Liver (tissue), 9 donors: ENCODE data around the gene CPLANE2. TPM values are rescaled to one million over a fixed set of nuclear protein-coding genes. Genes with fewer than 3 reads are reported as not detected.
"Not testable (repeated sequence)": the region's sequence is repeated elsewhere in the genome, so short reads cannot be mapped to it uniquely, and the experiment has no call there.

Experiments
- DNase-seq: peaks from one replicate; pipeline ENCODE4 v3.0.0-alpha.2; 2017; ENCODE audit warnings: low spot score
- H3K27ac ChIP-seq, 2 donors: one replicate each; pipeline ENCODE4 v1.7.0; 2013; ENCODE audit warnings: inconsistent platforms in 2 of 2, low read length in 2 of 2, control low read depth in 1 of 2, low read depth in 1 of 2, mild to moderate bottlenecking in 1 of 2
- H3K27me3 ChIP-seq, 4 donors: one replicate each; pipeline versions ENCODE4 v1.6.1 to v1.7.0; 2013; ENCODE audit warnings: low read length in 3 of 4, inconsistent platforms in 1 of 4, mild to moderate bottlenecking in 1 of 4, moderate library complexity in 1 of 4; ENCODE audit not compliant: control insufficient read depth in 4 of 4, insufficient read depth in 4 of 4
- H3K36me3 ChIP-seq, 4 donors: one replicate each; pipeline versions ENCODE4 v1.6.1 to v1.7.0; 2013; ENCODE audit warnings: low read length in 3 of 4, mild to moderate bottlenecking in 3 of 4, low read depth in 1 of 4, moderate library complexity in 1 of 4; ENCODE audit not compliant: control insufficient read depth in 4 of 4, insufficient read depth in 3 of 4
- H3K4me1 ChIP-seq, 4 donors: one replicate each; pipeline versions ENCODE4 v1.6.1 to v1.7.0; 2013; ENCODE audit warnings: low read length in 3 of 4, mild to moderate bottlenecking in 3 of 4, moderate library complexity in 1 of 4; ENCODE audit not compliant: control insufficient read depth in 4 of 4, insufficient read depth in 4 of 4
- H3K4me3 ChIP-seq, 3 donors: one replicate each; pipeline versions ENCODE4 v1.6.1 to v1.7.0; 2013; ENCODE audit warnings: low read length in 3 of 3, control low read depth in 1 of 3, low read depth in 1 of 3, mild to moderate bottlenecking in 1 of 3
- H3K9ac ChIP-seq, 2 donors: one replicate each; pipeline ENCODE4 v1.7.0; 2013; ENCODE audit warnings: low read length in 2 of 2, mild to moderate bottlenecking in 2 of 2, moderate library complexity in 2 of 2, control low read depth in 1 of 2, low read depth in 1 of 2
- H3K9me3 ChIP-seq, 4 donors: one replicate each; pipeline versions ENCODE4 v1.6.1 to v1.7.0; 2013; ENCODE audit warnings: low read length in 3 of 4; ENCODE audit not compliant: control insufficient read depth in 4 of 4
- EGR1 ChIP-seq, 2 donors: IDR thresholded peaks; 2 replicates each; pipeline ENCODE4 v1.6.1; 2016 to 2018; ENCODE audit warnings: antibody characterized with exemption in 2 of 2, low read depth in 2 of 2
- FOXA1 ChIP-seq: IDR thresholded peaks from 2 replicates; pipeline ENCODE4 v1.6.1; 2016; ENCODE audit warnings: antibody characterized with exemption
- FOXA2 ChIP-seq: IDR thresholded peaks from 2 replicates; pipeline ENCODE4 v1.6.1; 2016; ENCODE audit warnings: antibody characterized with exemption
- GABPA ChIP-seq, 2 donors: IDR thresholded peaks in 1 of 2; conservative IDR thresholded peaks in 1 of 2; 2 replicates each; pipeline ENCODE4 v1.6.1; 2016; ENCODE audit warnings: antibody characterized with exemption in 2 of 2, mild to moderate bottlenecking in 1 of 2, moderate library complexity in 1 of 2
- HNF4A ChIP-seq, 2 donors: conservative IDR thresholded peaks; 2 replicates each; pipeline ENCODE4 v1.6.1; 2016; ENCODE audit warnings: antibody characterized with exemption in 2 of 2, mild to moderate bottlenecking in 2 of 2
- HNF4G ChIP-seq: IDR thresholded peaks from 2 replicates; pipeline ENCODE4 v1.6.1; 2016; ENCODE audit warnings: antibody characterized with exemption
- JUND ChIP-seq, 2 donors: IDR thresholded peaks; 2 replicates each; pipeline ENCODE4 v1.6.1; 2016; ENCODE audit warnings: antibody characterized with exemption in 2 of 2
- NR2F2 ChIP-seq: IDR thresholded peaks from 2 replicates; pipeline ENCODE4 v1.6.1; 2016; ENCODE audit warnings: antibody characterized with exemption
- RAD21 ChIP-seq, 2 donors: IDR thresholded peaks; 2 replicates each; pipeline ENCODE4 v1.6.1; 2016; ENCODE audit warnings: antibody characterized with exemption in 2 of 2, mild to moderate bottlenecking in 2 of 2
- RXRA ChIP-seq, 2 donors: IDR thresholded peaks; 2 replicates each; pipeline ENCODE4 v1.6.1; 2017 to 2018; ENCODE audit warnings: antibody characterized with exemption in 2 of 2, mild to moderate bottlenecking in 1 of 2
- SP1 ChIP-seq: IDR thresholded peaks from 2 replicates; pipeline ENCODE4 v1.6.1; 2018; ENCODE audit warnings: antibody characterized with exemption, mild to moderate bottlenecking
- TAF1 ChIP-seq: conservative IDR thresholded peaks from 2 replicates; pipeline ENCODE4 v1.6.1; 2016; ENCODE audit warnings: antibody characterized with exemption, mild to moderate bottlenecking
- YY1 ChIP-seq: IDR thresholded peaks from 2 replicates; pipeline ENCODE4 v1.6.1; 2016; ENCODE audit warnings: antibody characterized with exemption, mild to moderate bottlenecking
- WGBS: extraction: QIAGEN DNeasy Blood & Tissue Kit; methylation state at CpG from one replicate; pipeline ENCODE4 v1.1.7; 2013; 5-methylcytosine and 5-hydroxymethylcytosine counted together
- polyA plus RNA-seq, 2 donors: library from polyadenylated mRNA; stranded (reverse) in 1 of 2; unstranded in 1 of 2; fragments of 200-250 nt in 1 of 2; fragments of >200 nt in 1 of 2; fragmentation: Nextera tagmentation in 1 of 2; extraction: Ambion mirVana in 1 of 2; gene quantifications; one replicate each; pipeline versions ENCODE4 v1.2.1 to v1.2.3, GENCODE V29; 2013 to 2015
- total RNA-seq, 2 donors: library from RNA; depleted of rRNA; stranded (reverse); fragments of >200 nt; gene quantifications; one replicate each; pipeline ENCODE4 v1.2.3, GENCODE V29; 2014
- TF ChIP-seq, protein P1 (sequence below): IDR thresholded peaks from 2 replicates; pipeline ENCODE4 v1.6.1; 2016; ENCODE audit warnings: antibody characterized with exemption
- TF ChIP-seq, protein P2 (sequence below): fragments of 150-350 bp; IDR thresholded peaks from 2 replicates; pipeline ENCODE4 v1.5.1; 2017; ENCODE audit warnings: improper control_type of control experiment, low read depth, low read length; ENCODE audit not compliant: missing input control
- TF ChIP-seq, protein P3 (sequence below): IDR thresholded peaks from 2 replicates; pipeline ENCODE4 v1.6.1; 2016; ENCODE audit warnings: antibody characterized with exemption, mild to moderate bottlenecking
- TF ChIP-seq, protein P4 (sequence below): IDR thresholded peaks from 2 replicates; pipeline ENCODE4 v1.6.1; 2016; ENCODE audit warnings: antibody characterized with exemption
- TF ChIP-seq, protein P5 (sequence below): IDR thresholded peaks from 2 replicates; pipeline ENCODE4 v1.6.1; 2016; ENCODE audit warnings: antibody characterized with exemption
- donor health status: healthy.
- donor health status: healthy.
- donor health status: healthy.
- donor health status: healthy.
- donor health status: healthy.

CPLANE2 gene
- total and polyA plus RNA-seq, 4 donors = 0.96 to 2.7 (median 2.5) TPM

DNA sequence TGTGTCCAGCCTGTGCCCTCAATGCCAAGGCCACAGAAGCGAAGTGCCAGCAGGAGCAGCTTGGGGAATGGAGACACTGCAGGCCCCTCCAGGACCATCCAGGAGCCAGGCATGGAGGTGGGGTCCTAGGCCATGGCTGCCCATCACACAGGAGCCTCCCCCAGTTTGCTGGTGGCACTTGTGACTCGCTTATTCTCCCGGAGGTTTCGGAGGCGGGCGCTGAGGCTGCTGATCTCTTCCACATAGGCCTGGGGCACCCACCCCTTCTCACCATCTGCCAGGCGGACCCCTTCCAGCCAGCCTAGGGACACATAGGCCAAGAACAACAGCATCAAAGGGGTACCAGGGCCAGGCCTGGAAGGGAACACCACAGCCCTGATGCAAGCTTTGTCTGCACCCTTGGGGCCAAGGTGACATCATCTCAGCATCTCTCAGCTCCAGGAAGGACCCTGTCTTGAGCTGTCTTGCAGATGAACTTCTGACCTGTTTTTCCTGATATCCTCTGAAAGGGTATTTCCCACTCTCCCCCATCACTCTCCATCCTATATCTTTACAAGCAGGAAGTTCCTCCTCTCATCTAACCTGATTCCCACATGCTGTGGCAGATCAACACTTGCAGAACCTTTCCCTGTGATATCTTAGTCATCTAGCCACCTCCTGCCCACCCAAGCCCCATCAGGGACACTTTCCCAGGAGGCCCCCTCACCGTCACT is 38.4 kb downstream of the CPLANE2 start:
- no peak for TF ChIP-seq SP1
- TF ChIP-seq FOXA2 = no peak
- TF ChIP-seq FOXA1 = no peak
- Histone ChIP-seq H3K27me3 (no peaks in the 10 kb centered on the region), H3K4me3 (no peak overlapping the region), H3K27ac (no peak overlapping the region), H3K36me3 (no peaks in the 10 kb centered on the region), H3K4me1 (no peaks in the 10 kb centered on the region), H3K9ac (no peak overlapping the region), H3K9me3 (no peaks in the 10 kb centered on the region)
- DNase-seq = no peak
- WGBS = 94% methylated on average over 8 of the region's 8 CpGs

DNA sequence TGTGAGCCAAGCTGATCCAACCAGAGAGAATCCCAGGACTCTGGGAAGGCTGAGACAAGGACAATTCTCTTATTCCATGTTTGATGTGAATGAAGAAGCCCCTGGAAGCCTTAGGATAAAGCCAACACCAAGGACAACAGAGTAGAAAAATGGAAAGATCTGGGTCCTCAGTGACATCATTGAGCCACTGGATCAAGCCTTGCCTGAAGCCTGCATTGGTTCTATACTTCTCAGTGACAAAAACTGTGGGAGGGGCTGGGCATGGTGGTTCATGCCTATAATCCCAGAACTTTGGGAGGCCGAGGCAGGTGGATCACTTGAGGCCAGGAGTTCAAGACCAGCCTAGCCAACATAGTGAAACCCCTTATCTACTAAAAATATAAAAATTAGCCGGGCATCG is 40.1 kb downstream of the CPLANE2 start:
- Histone ChIP-seq H3K9me3 (no peaks in the 10 kb centered on the region), H3K27me3 (no peaks in the 10 kb centered on the region), H3K36me3 (peaks cover 0 to 2% (median 0%) of the 10 kb centered on the region in 4 donors), H3K4me1 (no peaks in the 10 kb centered on the region), H3K4me3 (no peak overlapping the region), H3K27ac (no peak overlapping the region), H3K9ac (no peak overlapping the region)
- 85% methylated on average over 3 of the region's 3 CpGs for WGBS
- no peak for DNase-seq
- TF ChIP-seq TAF1 (no peak), SP1 (no peak), HNF4A (conservative IDR thresholded peaks at IDR 0.05) (no peak), RAD21 (IDR thresholded peaks at IDR 0.05) (no peak), FOXA1 (no peak), HNF4G (no peak), NR2F2 (no peak), GABPA (IDR thresholded peaks at IDR 0.05 in 1 of 2, conservative IDR thresholded peaks at IDR 0.05 in 1 of 2) (no peak), RXRA (IDR thresholded peaks at IDR 0.05) (no peak), FOXA2 (no peak), EGR1 (IDR thresholded peaks at IDR 0.05; ENCODE audit: low read depth in 2 of 2) (no peak), JUND (IDR thresholded peaks at IDR 0.05) (no peak), YY1 (no peak)
- TF ChIP-seq, protein P1, sequence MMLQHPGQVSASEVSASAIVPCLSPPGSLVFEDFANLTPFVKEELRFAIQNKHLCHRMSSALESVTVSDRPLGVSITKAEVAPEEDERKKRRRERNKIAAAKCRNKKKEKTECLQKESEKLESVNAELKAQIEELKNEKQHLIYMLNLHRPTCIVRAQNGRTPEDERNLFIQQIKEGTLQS = no peak
- TF ChIP-seq, protein P2, sequence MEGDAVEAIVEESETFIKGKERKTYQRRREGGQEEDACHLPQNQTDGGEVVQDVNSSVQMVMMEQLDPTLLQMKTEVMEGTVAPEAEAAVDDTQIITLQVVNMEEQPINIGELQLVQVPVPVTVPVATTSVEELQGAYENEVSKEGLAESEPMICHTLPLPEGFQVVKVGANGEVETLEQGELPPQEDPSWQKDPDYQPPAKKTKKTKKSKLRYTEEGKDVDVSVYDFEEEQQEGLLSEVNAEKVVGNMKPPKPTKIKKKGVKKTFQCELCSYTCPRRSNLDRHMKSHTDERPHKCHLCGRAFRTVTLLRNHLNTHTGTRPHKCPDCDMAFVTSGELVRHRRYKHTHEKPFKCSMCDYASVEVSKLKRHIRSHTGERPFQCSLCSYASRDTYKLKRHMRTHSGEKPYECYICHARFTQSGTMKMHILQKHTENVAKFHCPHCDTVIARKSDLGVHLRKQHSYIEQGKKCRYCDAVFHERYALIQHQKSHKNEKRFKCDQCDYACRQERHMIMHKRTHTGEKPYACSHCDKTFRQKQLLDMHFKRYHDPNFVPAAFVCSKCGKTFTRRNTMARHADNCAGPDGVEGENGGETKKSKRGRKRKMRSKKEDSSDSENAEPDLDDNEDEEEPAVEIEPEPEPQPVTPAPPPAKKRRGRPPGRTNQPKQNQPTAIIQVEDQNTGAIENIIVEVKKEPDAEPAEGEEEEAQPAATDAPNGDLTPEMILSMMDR = no peak
- TF ChIP-seq, protein P3, sequence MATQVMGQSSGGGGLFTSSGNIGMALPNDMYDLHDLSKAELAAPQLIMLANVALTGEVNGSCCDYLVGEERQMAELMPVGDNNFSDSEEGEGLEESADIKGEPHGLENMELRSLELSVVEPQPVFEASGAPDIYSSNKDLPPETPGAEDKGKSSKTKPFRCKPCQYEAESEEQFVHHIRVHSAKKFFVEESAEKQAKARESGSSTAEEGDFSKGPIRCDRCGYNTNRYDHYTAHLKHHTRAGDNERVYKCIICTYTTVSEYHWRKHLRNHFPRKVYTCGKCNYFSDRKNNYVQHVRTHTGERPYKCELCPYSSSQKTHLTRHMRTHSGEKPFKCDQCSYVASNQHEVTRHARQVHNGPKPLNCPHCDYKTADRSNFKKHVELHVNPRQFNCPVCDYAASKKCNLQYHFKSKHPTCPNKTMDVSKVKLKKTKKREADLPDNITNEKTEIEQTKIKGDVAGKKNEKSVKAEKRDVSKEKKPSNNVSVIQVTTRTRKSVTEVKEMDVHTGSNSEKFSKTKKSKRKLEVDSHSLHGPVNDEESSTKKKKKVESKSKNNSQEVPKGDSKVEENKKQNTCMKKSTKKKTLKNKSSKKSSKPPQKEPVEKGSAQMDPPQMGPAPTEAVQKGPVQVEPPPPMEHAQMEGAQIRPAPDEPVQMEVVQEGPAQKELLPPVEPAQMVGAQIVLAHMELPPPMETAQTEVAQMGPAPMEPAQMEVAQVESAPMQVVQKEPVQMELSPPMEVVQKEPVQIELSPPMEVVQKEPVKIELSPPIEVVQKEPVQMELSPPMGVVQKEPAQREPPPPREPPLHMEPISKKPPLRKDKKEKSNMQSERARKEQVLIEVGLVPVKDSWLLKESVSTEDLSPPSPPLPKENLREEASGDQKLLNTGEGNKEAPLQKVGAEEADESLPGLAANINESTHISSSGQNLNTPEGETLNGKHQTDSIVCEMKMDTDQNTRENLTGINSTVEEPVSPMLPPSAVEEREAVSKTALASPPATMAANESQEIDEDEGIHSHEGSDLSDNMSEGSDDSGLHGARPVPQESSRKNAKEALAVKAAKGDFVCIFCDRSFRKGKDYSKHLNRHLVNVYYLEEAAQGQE = no peak
- TF ChIP-seq, protein P4, sequence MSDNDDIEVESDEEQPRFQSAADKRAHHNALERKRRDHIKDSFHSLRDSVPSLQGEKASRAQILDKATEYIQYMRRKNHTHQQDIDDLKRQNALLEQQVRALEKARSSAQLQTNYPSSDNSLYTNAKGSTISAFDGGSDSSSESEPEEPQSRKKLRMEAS = no peak
- TF ChIP-seq, protein P5, sequence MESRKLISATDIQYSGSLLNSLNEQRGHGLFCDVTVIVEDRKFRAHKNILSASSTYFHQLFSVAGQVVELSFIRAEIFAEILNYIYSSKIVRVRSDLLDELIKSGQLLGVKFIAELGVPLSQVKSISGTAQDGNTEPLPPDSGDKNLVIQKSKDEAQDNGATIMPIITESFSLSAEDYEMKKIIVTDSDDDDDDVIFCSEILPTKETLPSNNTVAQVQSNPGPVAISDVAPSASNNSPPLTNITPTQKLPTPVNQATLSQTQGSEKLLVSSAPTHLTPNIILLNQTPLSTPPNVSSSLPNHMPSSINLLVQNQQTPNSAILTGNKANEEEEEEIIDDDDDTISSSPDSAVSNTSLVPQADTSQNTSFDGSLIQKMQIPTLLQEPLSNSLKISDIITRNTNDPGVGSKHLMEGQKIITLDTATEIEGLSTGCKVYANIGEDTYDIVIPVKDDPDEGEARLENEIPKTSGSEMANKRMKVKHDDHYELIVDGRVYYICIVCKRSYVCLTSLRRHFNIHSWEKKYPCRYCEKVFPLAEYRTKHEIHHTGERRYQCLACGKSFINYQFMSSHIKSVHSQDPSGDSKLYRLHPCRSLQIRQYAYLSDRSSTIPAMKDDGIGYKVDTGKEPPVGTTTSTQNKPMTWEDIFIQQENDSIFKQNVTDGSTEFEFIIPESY = no peak

DNA sequence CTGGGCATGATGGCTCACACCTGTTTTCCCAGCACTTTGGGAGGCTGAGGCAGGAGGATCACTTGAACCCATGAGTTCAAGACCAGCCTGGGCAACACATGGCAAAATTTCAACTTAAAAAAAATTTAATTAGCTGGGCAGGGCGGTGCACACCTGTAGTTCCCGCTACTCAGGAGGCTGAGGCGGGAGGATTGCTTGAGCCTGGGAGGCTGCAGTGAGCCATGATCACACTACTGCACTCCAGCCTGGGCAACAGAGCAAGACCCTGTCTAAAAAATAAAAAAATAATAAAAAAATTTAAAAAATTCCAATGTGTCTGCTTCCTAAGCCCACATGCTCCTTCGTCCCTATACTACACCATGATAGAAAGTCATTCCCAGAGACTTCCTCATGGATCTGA is 40.8 kb downstream of the CPLANE2 start:
- 97% methylated on average over 4 of the region's 4 CpGs for WGBS

More for the DNA sequence above, 40.8 kb downstream of the CPLANE2 start:
- H3K36me3 ChIP-seq, H3K9me3 ChIP-seq, H3K4me3 ChIP-seq, H3K9ac ChIP-seq, H3K27me3 ChIP-seq, H3K4me1 ChIP-seq, H3K27ac ChIP-seq, DNase-seq: not testable (repeated sequence)
